Lower leg skin (tissue), 3 donors: ENCODE measurements around the gene PDE7B.

Experiments
- CTCF ChIP-seq, 3 donors: fragments of 450-650 bp; IDR thresholded peaks; one replicate each; pipeline ENCODE4 v1.5.1; 2016; ENCODE audit warnings: antibody characterized with exemption in 3 of 3, mild to moderate bottlenecking in 3 of 3, moderate library complexity in 2 of 3
- POLR2A ChIP-seq, 2 donors: fragments of 450-650 bp; IDR thresholded peaks; one replicate each; pipeline ENCODE4 v1.6.1; 2016 to 2017; ENCODE audit warnings: antibody characterized with exemption in 2 of 2, mild to moderate bottlenecking in 1 of 2, moderate library complexity in 1 of 2

- no peak for TF ChIP-seq CTCF (IDR thresholded peaks at IDR 0.05)
- TF ChIP-seq POLR2A (IDR thresholded peaks at IDR 0.05): no peak
Observed at GRCh38 chr6:136061701-136062100, 210.2 kb downstream of the PDE7B start.
